ENCODE measurements around the gene CNDP1. TPM values are rescaled to one million over a fixed set of nuclear protein-coding genes. Genes with fewer than 3 reads are reported as not detected.

Gene CNDP1
- total RNA-seq, 1 donor, result not detected

- DNase-seq (ENCODE audit: low read depth), result no peak
- H3K4me3 ChIP-seq (ENCODE audit: low read depth, low read length), result no peak overlapping the region
- TF ChIP-seq CTCF (IDR thresholded peaks at IDR 0.05; ENCODE audit: insufficient read depth, low read depth, low read length), result no peak
Observed at GRCh38 chr18:74533666-74534065, 634 bp upstream of the CNDP1 start.

- TF ChIP-seq CTCF (IDR thresholded peaks at IDR 0.05; ENCODE audit: insufficient read depth, low read depth, low read length), result no peak
- DNase-seq (ENCODE audit: low read depth), result no peak
- H3K4me3 ChIP-seq (ENCODE audit: low read depth, low read length), result no peak overlapping the region
Observed at GRCh38 chr18:74534981-74535649, 815 bp downstream of the CNDP1 start.

GRCh38 chr18:74539289-74539688 is 5.0 kb downstream of the CNDP1 start:
- no peak for DNase-seq (ENCODE audit: low read depth)
- no peak for TF ChIP-seq CTCF (IDR thresholded peaks at IDR 0.05; ENCODE audit: insufficient read depth, low read depth, low read length)

GRCh38 chr18:74540652-74541421 is 6.5 kb downstream of the CNDP1 start:
- H3K4me3 ChIP-seq (ENCODE audit: low read depth, low read length), result no peak overlapping the region
- DNase-seq (ENCODE audit: low read depth), result peak; percentile 17
- no peak for TF ChIP-seq CTCF (IDR thresholded peaks at IDR 0.05; ENCODE audit: insufficient read depth, low read depth, low read length)

More at GRCh38 chr18:74539289-74539688, 5.0 kb downstream of the CNDP1 start:
- no peak overlapping the region for H3K4me3 ChIP-seq (ENCODE audit: low read depth, low read length)

GRCh38 chr18:74541703-74542555 is 7.6 kb downstream of the CNDP1 start:
- H3K4me3 ChIP-seq (ENCODE audit: low read depth, low read length), result no peak overlapping the region
- no peak for DNase-seq (ENCODE audit: low read depth)
- no peak for TF ChIP-seq CTCF (IDR thresholded peaks at IDR 0.05; ENCODE audit: insufficient read depth, low read depth, low read length)

- no peak for DNase-seq (ENCODE audit: low read depth)
- TF ChIP-seq CTCF (IDR thresholded peaks at IDR 0.05; ENCODE audit: insufficient read depth, low read depth, low read length), result no peak
- H3K4me3 ChIP-seq (ENCODE audit: low read depth, low read length), result no peak overlapping the region
Observed at GRCh38 chr18:74544898-74545297, 10.6 kb downstream of the CNDP1 start.

Data from fibroblast of villous mesenchyme (primary cell).